K562 (cell line): ENCODE data around the gene NDUFA7. TPM values are rescaled to one million over a fixed set of nuclear protein-coding genes. Genes with fewer than 3 reads are reported as not detected.

Source experiments
- CBX8 ChIP-seq: fragments of 200-600 bp; sonication (generic); IDR thresholded peaks from 2 replicates; pipeline ENCODE4 v1.6.1; 2012; ENCODE audit warnings: borderline replicate concordance, mixed run types, low read depth, mild to moderate bottlenecking, moderate library complexity, mixed read lengths, low read length, control low read depth, inconsistent platforms; ENCODE audit not compliant: poor library complexity, severe bottlenecking; ENCODE audit errors: extremely low read depth
- CHD2 ChIP-seq: IDR thresholded peaks from 2 replicates; pipeline ENCODE4 v1.6.1; 2011; ENCODE audit warnings: low read depth, low read length
- CXXC5 ChIP-seq: fragments of 250-450 bp; sonication (Bioruptor Pico); IDR thresholded peaks from 2 replicates; pipeline ENCODE4 v1.8.0; 2022; ENCODE audit warnings: inconsistent platforms, mild to moderate bottlenecking, moderate library complexity
- DLX4 ChIP-seq: fragments of 250-450 bp; sonication (Bioruptor Pico); IDR thresholded peaks from 2 replicates; pipeline ENCODE4 v1.6.1; 2021; ENCODE audit warnings: mild to moderate bottlenecking
- EP400 ChIP-seq: fragments of 450-650 bp; IDR thresholded peaks from 2 replicates; pipeline ENCODE4 v1.6.1; 2017; ENCODE audit warnings: antibody characterized with exemption, mild to moderate bottlenecking, moderate library complexity
- ETS2 ChIP-seq: IDR thresholded peaks from 2 replicates; pipeline ENCODE4 v1.6.1; 2016; ENCODE audit warnings: borderline replicate concordance, missing genetic modification characterization, mild to moderate bottlenecking, moderate library complexity, missing compliant biosample characterization; ENCODE audit not compliant: poor library complexity, severe bottlenecking
- HNRNPLL ChIP-seq: fragments of 200-400 bp; formaldehyde crosslinking; IDR thresholded peaks from 2 replicates; pipeline ENCODE4 v1.6.1; 2017; ENCODE audit warnings: low read length, low read depth, mild to moderate bottlenecking; ENCODE audit not compliant: poor library complexity, severe bottlenecking
- L3MBTL2 ChIP-seq: fragments of 450-650 bp; IDR thresholded peaks from 2 replicates; pipeline ENCODE4 v1.6.1; 2016; ENCODE audit warnings: mild to moderate bottlenecking, moderate library complexity
- MYC ChIP-seq, 2 experiments: fragments of 250-450 bp in 1 of 2; sonication (Bioruptor Pico) in 1 of 2; IDR thresholded peaks; 2 replicates each; pipeline versions ENCODE4 v1.5.1 to v1.6.1; 2012 to 2021; ENCODE audit warnings: low read depth in 2 of 2, borderline replicate concordance in 1 of 2, improper control_type of control experiment in 1 of 2, low read length in 1 of 2, mild to moderate bottlenecking in 1 of 2, moderate library complexity in 1 of 2
- NEUROD1 ChIP-seq: fragments of 150-350 bp; IDR thresholded peaks from 2 replicates; pipeline ENCODE4 v1.6.1; 2014; ENCODE audit warnings: borderline replicate concordance, low read length, low read depth; ENCODE audit not compliant: partially characterized antibody
- PBX2 ChIP-seq, 2 experiments: IDR thresholded peaks in 1 of 2; conservative IDR thresholded peaks in 1 of 2; 2 replicates each; pipeline ENCODE4 v1.6.1; 2016; ENCODE audit warnings: low read depth in 2 of 2, mild to moderate bottlenecking in 1 of 2, missing compliant biosample characterization in 1 of 2, missing genetic modification characterization in 1 of 2, moderate library complexity in 1 of 2
- TCFL5 ChIP-seq: fragments of 250-450 bp; sonication (Bioruptor Pico); conservative IDR thresholded peaks from 2 replicates; pipeline ENCODE4 v1.6.1; 2021; ENCODE audit warnings: mild to moderate bottlenecking, moderate library complexity, matching md5 sums
- TSC22D4 ChIP-seq: fragments of 450-650 bp; IDR thresholded peaks from 2 replicates; pipeline ENCODE4 v1.6.1; 2016; ENCODE audit warnings: missing genetic modification characterization, missing biosample characterization, control low read depth
- ZNF124 ChIP-seq: sonication (generic); formaldehyde crosslinking; IDR thresholded peaks from 2 replicates; pipeline ENCODE4 v1.8.1; 2022; ENCODE audit warnings: missing genetic modification reagents
- ZNF431 ChIP-seq: sonication (generic); formaldehyde crosslinking; IDR thresholded peaks from 2 replicates; pipeline ENCODE4 v1.8.0; 2022; ENCODE audit warnings: mild to moderate bottlenecking, missing genetic modification reagents
- ZNF589 ChIP-seq: fragments of 200-800 bp; sonication (Bioruptor generic); IDR thresholded peaks from 2 replicates; pipeline ENCODE4 v1.6.1; 2016; ENCODE audit warnings: low read depth, missing genetic modification characterization, missing compliant biosample characterization
- ZNF780A ChIP-seq: fragments of 250-450 bp; sonication (Bioruptor Pico); IDR thresholded peaks from 2 replicates; pipeline ENCODE4 v1.5.0; 2021; ENCODE audit warnings: mild to moderate bottlenecking
- polyA plus RNA-seq, 8 experiments: library from polyadenylated mRNA; depleted of rRNA in 4 of 8; stranded (reverse) in 5 of 8; unstranded in 3 of 8; fragments of >200 nt; fragmentation: Nextera tagmentation in 2 of 8; fragmentation: Illumina TruSeq in 1 of 8; extraction: Ambion mirVana in 2 of 8; extraction: Trizol in 1 of 8; gene quantifications; 2 replicates each; pipeline versions ENCODE4 v1.2.1 to v1.2.3, GENCODE V29; 2011 to 2014; ENCODE audit warnings: inconsistent platforms in 1 of 8, missing spikeins in 1 of 8
- total RNA-seq, 7 experiments: library from RNA; depleted of rRNA in 6 of 7; stranded (reverse); fragments of >200 nt in 6 of 7; fragmentation: Illumina TruSeq in 2 of 7; extraction: Trizol in 2 of 7; gene quantifications; 2 replicates each; pipeline versions ENCODE4 v1.2.1 to v1.2.3, GENCODE V29; 2011 to 2021; ENCODE audit warnings: low replicate concordance in 1 of 7
- TF ChIP-seq, protein P1 (sequence below): IDR thresholded peaks from 2 replicates; pipeline ENCODE4 v1.6.1; 2011; ENCODE audit not compliant: insufficient read length; ENCODE audit errors: extremely low read depth
- TF ChIP-seq, protein P2 (sequence below): IDR thresholded peaks from 3 replicates; pipeline ENCODE4 v1.6.1; 2011; ENCODE audit warnings: borderline replicate concordance, mild to moderate bottlenecking, moderate library complexity; ENCODE audit not compliant: insufficient read length; ENCODE audit errors: extremely low read depth

The NDUFA7 gene
- total and polyA plus RNA-seq, 9 of the 15 experiments (the other 6 are each of a cell fraction or from before 2014, with no cell fraction given) = 70.8 to 348 (median 142) TPM

- peak; percentile 66 for TF ChIP-seq CXXC5 (CRISPR knock-in tag)
- no peak for TF ChIP-seq ZNF589
- TF ChIP-seq MYC (IDR thresholded peaks at IDR 0.05; ENCODE audit: low read depth, low read length) = no peak
- TF ChIP-seq MYC (CRISPR knock-in tag; IDR thresholded peaks at IDR 0.05; ENCODE audit: borderline replicate concordance, low read depth) = 0 out of 2 replicates have a peak, but pooled peaks have one; percentile 27
- TF ChIP-seq DLX4 (CRISPR knock-in tag) = no peak
- peak; percentile 91 for TF ChIP-seq PBX2 (CRISPR knock-in tag; IDR thresholded peaks at IDR 0.05; ENCODE audit: low read depth)
- peak; percentile 97 for TF ChIP-seq PBX2 (tag; conservative IDR thresholded peaks at IDR 0.05; ENCODE audit: low read depth)
- TF ChIP-seq, protein P1, sequence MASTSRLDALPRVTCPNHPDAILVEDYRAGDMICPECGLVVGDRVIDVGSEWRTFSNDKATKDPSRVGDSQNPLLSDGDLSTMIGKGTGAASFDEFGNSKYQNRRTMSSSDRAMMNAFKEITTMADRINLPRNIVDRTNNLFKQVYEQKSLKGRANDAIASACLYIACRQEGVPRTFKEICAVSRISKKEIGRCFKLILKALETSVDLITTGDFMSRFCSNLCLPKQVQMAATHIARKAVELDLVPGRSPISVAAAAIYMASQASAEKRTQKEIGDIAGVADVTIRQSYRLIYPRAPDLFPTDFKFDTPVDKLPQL = no peak
- peak; percentile 81 for TF ChIP-seq CHD2
- TF ChIP-seq HNRNPLL = no peak
- TF ChIP-seq L3MBTL2 = peak; percentile 53; the same call in 1 of the 2 replicates
- TF ChIP-seq ZNF780A (CRISPR knock-in tag) = no peak
- TF ChIP-seq TSC22D4 = no peak
- peak; percentile 83 for TF ChIP-seq NEUROD1
- TF ChIP-seq, protein P2, sequence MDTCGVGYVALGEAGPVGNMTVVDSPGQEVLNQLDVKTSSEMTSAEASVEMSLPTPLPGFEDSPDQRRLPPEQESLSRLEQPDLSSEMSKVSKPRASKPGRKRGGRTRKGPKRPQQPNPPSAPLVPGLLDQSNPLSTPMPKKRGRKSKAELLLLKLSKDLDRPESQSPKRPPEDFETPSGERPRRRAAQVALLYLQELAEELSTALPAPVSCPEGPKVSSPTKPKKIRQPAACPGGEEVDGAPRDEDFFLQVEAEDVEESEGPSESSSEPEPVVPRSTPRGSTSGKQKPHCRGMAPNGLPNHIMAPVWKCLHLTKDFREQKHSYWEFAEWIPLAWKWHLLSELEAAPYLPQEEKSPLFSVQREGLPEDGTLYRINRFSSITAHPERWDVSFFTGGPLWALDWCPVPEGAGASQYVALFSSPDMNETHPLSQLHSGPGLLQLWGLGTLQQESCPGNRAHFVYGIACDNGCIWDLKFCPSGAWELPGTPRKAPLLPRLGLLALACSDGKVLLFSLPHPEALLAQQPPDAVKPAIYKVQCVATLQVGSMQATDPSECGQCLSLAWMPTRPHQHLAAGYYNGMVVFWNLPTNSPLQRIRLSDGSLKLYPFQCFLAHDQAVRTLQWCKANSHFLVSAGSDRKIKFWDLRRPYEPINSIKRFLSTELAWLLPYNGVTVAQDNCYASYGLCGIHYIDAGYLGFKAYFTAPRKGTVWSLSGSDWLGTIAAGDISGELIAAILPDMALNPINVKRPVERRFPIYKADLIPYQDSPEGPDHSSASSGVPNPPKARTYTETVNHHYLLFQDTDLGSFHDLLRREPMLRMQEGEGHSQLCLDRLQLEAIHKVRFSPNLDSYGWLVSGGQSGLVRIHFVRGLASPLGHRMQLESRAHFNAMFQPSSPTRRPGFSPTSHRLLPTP = no peak
- TF ChIP-seq ETS2 (tag) = no peak
- TF ChIP-seq CBX8 = no peak
- no peak for TF ChIP-seq EP400
- TF ChIP-seq ZNF431 (CRISPR knock-in tag) = no peak
- TF ChIP-seq TCFL5 (CRISPR knock-in tag) = no peak
- no peak for TF ChIP-seq ZNF124 (CRISPR knock-in tag)
Measured at GRCh38 chr19:8342684-8343482, 21.7 kb upstream of the NDUFA7 start, which contains the start of gene KANK3 (continued).
